Caco-2 (cell line): ENCODE data around the gene MBNL2. TPM values are rescaled to one million over a fixed set of nuclear protein-coding genes. Genes with fewer than 3 reads are reported as not detected.

Experiments
- BruUV-seq: library from RNA; stranded (reverse); fragments of 400-500 nt; replicated peaks from 2 replicates; lab custom pipeline; 2021; lab: Mats Ljungman, UMichigan
- CTCF ChIA-PET: fragments of 300-600 bp; sonication (Branson Sonifier 250); formaldehyde crosslinking; loops from one replicate; lab custom pipeline; 2022; ENCODE audit warnings: antibody characterized with exemption; lab: Charles Lee
- POLR2A ChIA-PET: fragments of 300-600 bp; sonication (Branson Sonifier 250); formaldehyde crosslinking; loops from one replicate; lab custom pipeline; 2022; ENCODE audit warnings: antibody characterized with exemption; lab: Charles Lee
- DNase-seq, 2 experiments: peaks; one replicate each; pipeline versions ENCODE4 v3.0.0 to v3.0.0-alpha.2; 2020 to 2022
- H3K27me3 ChIP-seq: replicated peaks from 2 replicates; pipeline ENCODE4 v1.6.0; 2011; ENCODE audit warnings: low read length; ENCODE audit not compliant: control insufficient read depth, insufficient read depth
- H3K36me3 ChIP-seq: 2 replicates; pipeline ENCODE4 v1.5.1; 2011; ENCODE audit warnings: low read length; ENCODE audit not compliant: control insufficient read depth, insufficient read depth
- H3K4me1 ChIP-seq: fragments of 250-450 bp; sonication (Bioruptor Pico); 2 replicates; pipeline ENCODE4 v1.5.1; 2020; ENCODE audit warnings: mild to moderate bottlenecking
- H3K4me3 ChIP-seq: 2 replicates; pipeline ENCODE4 v1.5.1; 2011; ENCODE audit warnings: low read depth, mild to moderate bottlenecking, control low read depth, low read length
- H3K9me3 ChIP-seq: fragments of 250-450 bp; sonication (Bioruptor Pico); 2 replicates; pipeline ENCODE4 v1.5.1; 2020; ENCODE audit warnings: mild to moderate bottlenecking, moderate library complexity
- H3K27ac Mint-ChIP-seq: one replicate; pipeline ENCODE4 v1.8.0; 2022; ENCODE audit warnings: mixed read lengths; ENCODE audit not compliant: unreplicated experiment
- H3K27me3 Mint-ChIP-seq: one replicate; pipeline ENCODE4 v1.8.0; 2022; ENCODE audit warnings: mixed read lengths; ENCODE audit not compliant: insufficient read depth, unreplicated experiment
- H3K36me3 Mint-ChIP-seq: one replicate; pipeline ENCODE4 v1.8.0; 2022; ENCODE audit warnings: mild to moderate bottlenecking, mixed read lengths; ENCODE audit not compliant: insufficient read depth, unreplicated experiment
- H3K4me1 Mint-ChIP-seq: one replicate; pipeline ENCODE4 v1.8.0; 2022; ENCODE audit warnings: low read depth, mixed read lengths; ENCODE audit not compliant: unreplicated experiment
- H3K4me3 Mint-ChIP-seq: one replicate; pipeline ENCODE4 v1.8.0; 2022; ENCODE audit warnings: mild to moderate bottlenecking, moderate library complexity, mixed read lengths; ENCODE audit not compliant: unreplicated experiment
- H3K9me3 Mint-ChIP-seq: one replicate; pipeline ENCODE4 v1.8.0; 2022; ENCODE audit warnings: mixed read lengths; ENCODE audit not compliant: unreplicated experiment
- CTCF ChIP-seq, 2 experiments: fragments of 200-600 bp in 1 of 2; IDR thresholded peaks; 1 replicate in 1 of 2; 2 replicates in 1 of 2; pipeline versions ENCODE4 v1.5.1 to v1.8.0; 2011 to 2022; ENCODE audit warnings: antibody characterized with exemption in 1 of 2, control low read depth in 1 of 2, inconsistent platforms in 1 of 2, low read depth in 1 of 2, low read length in 1 of 2, mild to moderate bottlenecking in 1 of 2, moderate library complexity in 1 of 2; ENCODE audit not compliant: insufficient read depth in 1 of 2, severe bottlenecking in 1 of 2, unreplicated experiment in 1 of 2
- intact Hi-C: fragments of 100-400 bp; cut with micrococcal nuclease; formaldehyde crosslinking; loops from one replicate; pipeline ENCODE4 v1.10.0; 2022; ENCODE audit not compliant: unreplicated experiment
- total RNA-seq: library from RNA; stranded (reverse); gene quantifications from 2 replicates; pipeline ENCODE4 v1.2.3, GENCODE V29; 2022

The MBNL2 gene
- total RNA-seq, 1 experiment from 2014 or later = 41.6 TPM

- no peaks in the 10 kb centered on the region for H3K27me3 ChIP-seq
- H3K36me3 ChIP-seq = no peaks in the 10 kb centered on the region
- no peak for DNase-seq
- ChIA-PET CTCF (no interaction called here), POLR2A (no interaction called here)
- H3K4me1 ChIP-seq = peaks cover 33% of the 10 kb centered on the region
- H3K27me3 Mint-ChIP-seq = no peaks in the 10 kb centered on the region
- no peaks in the 10 kb centered on the region for H3K9me3 ChIP-seq
- no peak overlapping the region for H3K4me3 ChIP-seq
- H3K4me3 Mint-ChIP-seq = no peak overlapping the region
- no peak overlapping the region for H3K27ac Mint-ChIP-seq
- no TSS peak for BruUV-seq
- no peak for TF ChIP-seq CTCF (IDR thresholded peaks at IDR 0.05; ENCODE audit: insufficient read depth in 1 of 2, low read depth in 1 of 2, low read length in 1 of 2, severe bottlenecking in 1 of 2, unreplicated experiment in 1 of 2)
- H3K4me1 Mint-ChIP-seq = no peaks in the 10 kb centered on the region
- H3K36me3 Mint-ChIP-seq = no peaks in the 10 kb centered on the region
- intact Hi-C loops = no loop called here
- H3K9me3 Mint-ChIP-seq = no peaks in the 10 kb centered on the region
Observed at GRCh38 chr13:97295283-97296182, 73.4 kb downstream of the MBNL2 start.

GRCh38 chr13:97296740-97297139 is 74.6 kb downstream of the MBNL2 start:
- DNase-seq = no peak

GRCh38 chr13:97298816-97299215 is 76.7 kb downstream of the MBNL2 start:
- H3K9me3 ChIP-seq = no peaks in the 10 kb centered on the region
- peaks cover 33% of the 10 kb centered on the region for H3K4me1 ChIP-seq
- no peak for DNase-seq
- H3K4me1 Mint-ChIP-seq = no peaks in the 10 kb centered on the region
- H3K36me3 ChIP-seq = no peaks in the 10 kb centered on the region
- H3K36me3 Mint-ChIP-seq = no peaks in the 10 kb centered on the region
- H3K4me3 Mint-ChIP-seq = no peak overlapping the region
- H3K27me3 Mint-ChIP-seq = no peaks in the 10 kb centered on the region
- no peaks in the 10 kb centered on the region for H3K9me3 Mint-ChIP-seq
- intact Hi-C loops = no loop called here
- no peak overlapping the region for H3K27ac Mint-ChIP-seq
- ChIA-PET CTCF (no interaction called here), POLR2A (no interaction called here)
- no peak overlapping the region for H3K4me3 ChIP-seq
- BruUV-seq = no TSS peak
- no peaks in the 10 kb centered on the region for H3K27me3 ChIP-seq
- TF ChIP-seq CTCF (IDR thresholded peaks at IDR 0.05; ENCODE audit: insufficient read depth in 1 of 2, low read depth in 1 of 2, low read length in 1 of 2, severe bottlenecking in 1 of 2, unreplicated experiment in 1 of 2) = no peak

More at GRCh38 chr13:97296740-97297139, 74.6 kb downstream of the MBNL2 start:
- Mint-ChIP-seq H3K9me3 (no peaks in the 10 kb centered on the region), H3K4me1 (no peaks in the 10 kb centered on the region), H3K36me3 (no peaks in the 10 kb centered on the region), H3K27me3 (no peaks in the 10 kb centered on the region), H3K4me3 (no peak overlapping the region), H3K27ac (no peak overlapping the region)
- no peak overlapping the region for H3K4me3 ChIP-seq
- TF ChIP-seq CTCF (IDR thresholded peaks at IDR 0.05; ENCODE audit: insufficient read depth in 1 of 2, low read depth in 1 of 2, low read length in 1 of 2, severe bottlenecking in 1 of 2, unreplicated experiment in 1 of 2) = no peak
- peaks cover 33% of the 10 kb centered on the region for H3K4me1 ChIP-seq
- H3K9me3 ChIP-seq = no peaks in the 10 kb centered on the region
- BruUV-seq = no TSS peak
- no peaks in the 10 kb centered on the region for H3K36me3 ChIP-seq
- ChIA-PET POLR2A (interaction anchor here (0.7 kb wide), 1 partner anchor 154 kb away, joined by 8 read pairs; no protein-coding TSS in a partner anchor), CTCF (no interaction called here)
- intact Hi-C loops = no loop called here
- H3K27me3 ChIP-seq = no peaks in the 10 kb centered on the region
